Neuronal stem cell (in vitro differentiated cells): ENCODE results near the gene AATF.

ENCODE experiments used
- DNase-seq: peaks from one replicate; pipeline ENCODE4 v3.0.0-alpha.2; 2013; ENCODE audit warnings: low spot score
- H2AFZ ChIP-seq: one replicate; pipeline ENCODE4 v1.6.1; 2013; ENCODE audit warnings: mild to moderate bottlenecking, low read length, inconsistent platforms
- H2AK5ac ChIP-seq: 2 replicates; pipeline ENCODE4 v1.6.1; 2013; ENCODE audit warnings: low read depth, mild to moderate bottlenecking, inconsistent platforms, low read length, moderate library complexity, mixed read lengths
- H2BK120ac ChIP-seq: 2 replicates; pipeline ENCODE4 v1.6.1; 2013; ENCODE audit warnings: low read depth, mild to moderate bottlenecking, inconsistent platforms, low read length, moderate library complexity, mixed read lengths
- H2BK12ac ChIP-seq: one replicate; pipeline ENCODE4 v1.6.1; 2013; ENCODE audit warnings: low read length, inconsistent platforms
- H2BK15ac ChIP-seq: 2 replicates; pipeline ENCODE4 v1.6.1; 2013; ENCODE audit warnings: mild to moderate bottlenecking, low read length, inconsistent platforms, mixed read lengths
- H2BK5ac ChIP-seq: one replicate; pipeline ENCODE4 v1.6.1; 2013; ENCODE audit warnings: inconsistent platforms, mild to moderate bottlenecking, low read length, moderate library complexity
- H3K14ac ChIP-seq: one replicate; pipeline ENCODE4 v1.6.1; 2013; ENCODE audit warnings: low read length, inconsistent platforms
- H3K18ac ChIP-seq: 2 replicates; pipeline ENCODE4 v1.6.1; 2013; ENCODE audit warnings: low read length, inconsistent platforms
- H3K23ac ChIP-seq: 2 replicates; pipeline ENCODE4 v1.6.1; 2013; ENCODE audit warnings: low read depth, mild to moderate bottlenecking, mixed read lengths, low read length, inconsistent platforms; ENCODE audit not compliant: poor library complexity
- H3K27ac ChIP-seq: replicated peaks from 3 replicates; pipeline ENCODE4 v1.5.1; 2013; ENCODE audit warnings: low read length, inconsistent platforms
- H3K27me3 ChIP-seq, 3 experiments: 2 replicates each; pipeline ENCODE4 v1.6.1; 2013; ENCODE audit warnings: low read length in 3 of 3, mild to moderate bottlenecking in 2 of 3, inconsistent platforms in 1 of 3, low read depth in 1 of 3, mixed read lengths in 1 of 3, moderate library complexity in 1 of 3; ENCODE audit not compliant: control insufficient read depth in 3 of 3, insufficient read depth in 3 of 3
- H3K36me3 ChIP-seq, 2 donors: replicated peaks in 1 of 2; 2 replicates each; pipeline ENCODE4 v1.6.1; 2013; ENCODE audit warnings: low read length in 2 of 2; ENCODE audit not compliant: control insufficient read depth in 2 of 2, insufficient read depth in 2 of 2
- H3K4ac ChIP-seq: 2 replicates; pipeline ENCODE4 v1.6.1; 2013; ENCODE audit warnings: inconsistent platforms, mild to moderate bottlenecking, low read length, moderate library complexity
- H3K4me1 ChIP-seq, 2 donors: 1 replicate in 1 of 2; 2 replicates in 1 of 2; pipeline ENCODE4 v1.6.1; 2013; ENCODE audit warnings: low read length in 2 of 2, low read depth in 1 of 2; ENCODE audit not compliant: control insufficient read depth in 2 of 2, insufficient read depth in 1 of 2
- H3K4me2 ChIP-seq: one replicate; pipeline ENCODE4 v1.6.1; 2013; ENCODE audit warnings: mild to moderate bottlenecking, low read length, inconsistent platforms; ENCODE audit not compliant: insufficient read depth, poor library complexity, severe bottlenecking
- H3K4me3 ChIP-seq, 2 donors: 2 replicates each; pipeline ENCODE4 v1.5.1; 2013; ENCODE audit warnings: low read length in 2 of 2, mild to moderate bottlenecking in 2 of 2, inconsistent platforms in 1 of 2, moderate library complexity in 1 of 2
- H3K79me1 ChIP-seq: one replicate; pipeline ENCODE4 v1.6.1; 2013; ENCODE audit warnings: low read depth, mild to moderate bottlenecking, inconsistent platforms, low read length, moderate library complexity
- H3K9ac ChIP-seq: one replicate; pipeline ENCODE4 v1.6.1; 2013; ENCODE audit warnings: mild to moderate bottlenecking, low read depth, low read length, inconsistent platforms; ENCODE audit not compliant: poor library complexity
- H3K9me3 ChIP-seq, 2 donors: replicated peaks in 1 of 2; 2 replicates each; pipeline versions ENCODE3 to v1.6.1; 2013; ENCODE audit warnings: low read length in 2 of 2, mild to moderate bottlenecking in 2 of 2, inconsistent platforms in 1 of 2, low read depth in 1 of 2, mixed read lengths in 1 of 2, moderate library complexity in 1 of 2; ENCODE audit not compliant: control insufficient read depth in 2 of 2, insufficient read depth in 1 of 2
- H4K8ac ChIP-seq: one replicate; pipeline ENCODE4 v1.6.1; 2013; ENCODE audit warnings: low read depth, mild to moderate bottlenecking, inconsistent platforms, low read length, moderate library complexity
- H4K91ac ChIP-seq: one replicate; pipeline ENCODE4 v1.6.1; 2013; ENCODE audit warnings: low read length, low read depth, mild to moderate bottlenecking, inconsistent platforms; ENCODE audit not compliant: poor library complexity
- WGBS, 2 donors: extraction: QIAGEN DNeasy Blood & Tissue Kit; methylation state at CpG; one replicate each; pipeline ENCODE4 v1.1.7; 2013; ENCODE audit warnings: missing lambda C conversion rate in 2 of 2, mixed read lengths in 1 of 2; ENCODE audit not compliant: insufficient read length in 2 of 2, insufficient replicate concordance in 1 of 2; ENCODE audit errors: extremely low coverage in 2 of 2; 5-methylcytosine and 5-hydroxymethylcytosine counted together

Gene AATF

DNA sequence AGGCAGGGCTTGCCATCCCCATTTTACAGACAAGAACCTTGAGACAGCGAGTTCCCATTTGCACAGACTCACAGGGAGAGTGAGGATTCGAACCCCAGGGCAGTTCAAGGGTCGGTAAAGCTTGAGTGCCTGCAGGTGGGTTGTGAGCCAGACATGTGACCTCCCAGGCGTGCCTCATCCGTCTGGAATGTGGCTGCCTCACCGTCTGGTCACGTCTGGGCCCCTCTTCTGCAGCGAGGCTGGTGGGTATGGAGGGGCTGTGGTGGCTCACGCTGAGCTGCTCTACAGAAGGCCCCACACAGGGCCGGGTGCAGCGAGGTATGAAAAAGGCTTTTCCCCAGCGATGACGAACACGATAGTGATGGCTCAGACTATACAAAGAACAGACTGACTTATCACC is 47.2 kb upstream of the AATF start:
- H2BK5ac ChIP-seq = no peak overlapping the region
- WGBS, 2 donors = no CpG with 5 or more reads among the region's 14 CpGs
- no peak overlapping the region for H4K91ac ChIP-seq
- no peak overlapping the region for H3K4ac ChIP-seq
- no peaks in the 10 kb centered on the region for H3K27me3 ChIP-seq
- H3K23ac ChIP-seq = no peak overlapping the region
- H2BK15ac ChIP-seq = peak overlapping the region; percentile 22
- no peak overlapping the region for H2BK120ac ChIP-seq
- no peaks in the 10 kb centered on the region for H3K9me3 ChIP-seq
- H3K4me1 ChIP-seq = peaks cover 11 to 18% of the 10 kb centered on the region in 2 donors
- H4K8ac ChIP-seq = no peak overlapping the region
- no peak overlapping the region for H2AFZ ChIP-seq
- H3K14ac ChIP-seq = peak overlapping the region; percentile 6
- H3K4me2 ChIP-seq = no peak overlapping the region
- H3K36me3 ChIP-seq = no peaks in the 10 kb centered on the region
- no peak overlapping the region for H3K27ac ChIP-seq
- no peak overlapping the region for H3K9ac ChIP-seq
- H3K79me1 ChIP-seq = no peaks in the 10 kb centered on the region
- peak overlapping the region; percentile 42 for H2AK5ac ChIP-seq
- H2BK12ac ChIP-seq = no peak overlapping the region
- H3K18ac ChIP-seq = no peak overlapping the region
- no peak overlapping the region for H3K4me3 ChIP-seq
- no peak for DNase-seq

DNA sequence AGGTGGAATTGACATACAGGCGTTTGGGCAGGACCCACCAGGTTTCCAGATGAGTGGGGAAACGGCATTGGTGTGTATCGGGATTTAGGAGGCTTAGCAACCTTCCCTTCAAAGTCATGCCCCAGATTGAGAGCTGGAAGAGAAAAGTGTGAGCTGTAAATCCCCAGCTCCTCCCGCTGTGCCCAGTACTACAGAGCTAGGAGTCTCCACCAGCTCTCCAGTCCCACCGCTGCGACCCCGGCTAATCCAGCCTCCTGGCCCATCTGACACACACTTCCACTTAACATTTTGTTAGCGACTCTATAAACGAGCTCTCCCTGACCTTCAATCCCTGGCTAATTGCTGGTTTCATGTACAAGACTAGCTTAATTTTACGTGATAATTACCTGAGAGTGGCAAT is 41.3 kb upstream of the AATF start:
- H2BK5ac ChIP-seq = no peak overlapping the region
- H2BK12ac ChIP-seq = no peak overlapping the region
- no peak overlapping the region for H3K14ac ChIP-seq
- H3K4ac ChIP-seq = no peak overlapping the region
- no CpG with 5 or more reads among the region's 10 CpGs for WGBS, 2 donors
- no peak overlapping the region for H4K8ac ChIP-seq
- H3K4me2 ChIP-seq = no peak overlapping the region
- DNase-seq = no peak
- H3K18ac ChIP-seq = peak overlapping the region; percentile 60
- H3K9me3 ChIP-seq = no peaks in the 10 kb centered on the region
- H3K27ac ChIP-seq = no peak overlapping the region
- no peak overlapping the region for H3K23ac ChIP-seq
- no peaks in the 10 kb centered on the region for H3K36me3 ChIP-seq
- H2AK5ac ChIP-seq = no peak overlapping the region
- H3K27me3 ChIP-seq = peaks cover 0 to 25% (median 0%) of the 10 kb centered on the region in 3 experiments
- H3K9ac ChIP-seq = no peak overlapping the region
- no peak overlapping the region for H4K91ac ChIP-seq
- H2BK15ac ChIP-seq = no peak overlapping the region
- no peaks in the 10 kb centered on the region for H3K79me1 ChIP-seq
- no peak overlapping the region for H3K4me3 ChIP-seq
- H2AFZ ChIP-seq = no peak overlapping the region
- peaks cover 0 to 2% of the 10 kb centered on the region in 2 donors for H3K4me1 ChIP-seq
- H2BK120ac ChIP-seq = no peak overlapping the region

DNA sequence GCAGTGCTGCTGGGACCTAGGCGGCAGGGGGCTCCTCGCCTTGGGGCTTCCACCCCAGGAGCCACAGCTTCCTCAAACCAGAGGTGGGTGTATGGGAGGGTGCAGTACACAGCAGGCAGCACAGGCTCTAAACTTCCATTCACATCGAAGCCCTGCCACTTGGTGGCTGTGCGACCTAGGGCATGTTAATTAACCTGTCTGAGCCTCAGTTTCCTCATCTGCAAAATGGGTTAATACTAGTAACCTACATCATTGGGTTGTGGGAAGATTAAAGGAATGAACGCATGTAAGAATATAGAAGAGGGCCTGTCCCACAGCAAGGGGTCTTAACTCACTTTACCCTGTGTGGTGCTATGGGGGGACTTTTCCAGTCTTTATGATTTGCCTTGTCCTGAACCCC is 38.2 kb upstream of the AATF start:
- Histone ChIP-seq H3K79me1 (no peaks in the 10 kb centered on the region), H3K27ac (no peak overlapping the region), H3K9ac (no peak overlapping the region), H3K4me3 (no peak overlapping the region), H2BK120ac (no peak overlapping the region), H3K36me3 (no peaks in the 10 kb centered on the region), H4K8ac (no peak overlapping the region), H3K27me3 (peaks cover 0 to 25% (median 0%) of the 10 kb centered on the region in 3 experiments), H3K14ac (peak overlapping the region; percentile 10), H3K23ac (no peak overlapping the region), H2BK12ac (no peak overlapping the region), H3K4me1 (peaks cover 0 to 2% of the 10 kb centered on the region in 2 donors), H4K91ac (no peak overlapping the region), H2BK15ac (no peak overlapping the region), H3K4me2 (no peak overlapping the region), H2BK5ac (no peak overlapping the region), H3K18ac (no peak overlapping the region), H3K9me3 (no peaks in the 10 kb centered on the region), H2AK5ac (no peak overlapping the region), H3K4ac (no peak overlapping the region), H2AFZ (no peak overlapping the region)
- WGBS, 2 donors = no CpG with 5 or more reads among the region's 5 CpGs
- no peak for DNase-seq

DNA sequence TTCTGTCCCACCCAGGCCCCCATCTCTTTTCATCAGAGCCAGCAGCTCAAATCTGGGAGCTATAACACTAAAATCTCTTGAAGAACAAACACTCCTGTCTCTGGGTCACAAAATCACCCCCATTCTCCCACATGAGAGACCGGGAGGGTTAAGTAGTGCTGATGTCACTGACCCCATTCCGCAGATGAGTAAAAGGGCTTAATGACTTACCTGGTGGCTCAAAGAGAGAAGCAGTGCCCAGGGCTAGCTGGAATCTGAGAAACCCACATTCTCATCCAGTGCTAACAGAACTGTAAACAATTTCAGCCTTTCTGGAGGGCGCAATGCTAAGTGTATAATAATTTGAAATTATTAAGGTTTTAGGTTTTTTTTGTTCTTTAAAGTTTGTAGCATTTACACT is 37.8 kb upstream of the AATF start:
- H3K4me2 ChIP-seq = no peak overlapping the region
- H3K36me3 ChIP-seq = no peaks in the 10 kb centered on the region
- H3K18ac ChIP-seq = no peak overlapping the region
- no CpG with 5 or more reads among the region's 3 CpGs for WGBS, 2 donors
- H4K91ac ChIP-seq = no peak overlapping the region
- H3K4ac ChIP-seq = no peak overlapping the region
- H2BK120ac ChIP-seq = no peak overlapping the region
- H3K27ac ChIP-seq = no peak overlapping the region
- no peak overlapping the region for H3K14ac ChIP-seq
- no peak overlapping the region for H2BK5ac ChIP-seq
- no peak overlapping the region for H2BK12ac ChIP-seq
- H3K4me1 ChIP-seq = peaks cover 0 to 2% of the 10 kb centered on the region in 2 donors
- H3K27me3 ChIP-seq = peaks cover 0 to 26% (median 0%) of the 10 kb centered on the region in 3 experiments
- no peak overlapping the region for H2AFZ ChIP-seq
- no peak overlapping the region for H2AK5ac ChIP-seq
- H3K9ac ChIP-seq = no peak overlapping the region
- no peak for DNase-seq
- no peak overlapping the region for H2BK15ac ChIP-seq
- H3K4me3 ChIP-seq = no peak overlapping the region
- H3K23ac ChIP-seq = no peak overlapping the region
- H3K79me1 ChIP-seq = no peaks in the 10 kb centered on the region
- H3K9me3 ChIP-seq = no peaks in the 10 kb centered on the region
- H4K8ac ChIP-seq = no peak overlapping the region
